IPS-15b (cell line): ENCODE data around the gene CDH13.

Experiments used
- H3K27me3 ChIP-seq: one replicate; pipeline ENCODE4 v1.6.1; 2013; ENCODE audit warnings: low read length; ENCODE audit not compliant: control insufficient read depth, insufficient read depth
- H3K36me3 ChIP-seq: one replicate; pipeline ENCODE4 v1.6.1; 2013; ENCODE audit warnings: low read length; ENCODE audit not compliant: control insufficient read depth, insufficient read depth
- H3K4me1 ChIP-seq: one replicate; pipeline ENCODE4 v1.6.1; 2013; ENCODE audit warnings: mild to moderate bottlenecking, low read length; ENCODE audit not compliant: control insufficient read depth, insufficient read depth
- H3K4me3 ChIP-seq: one replicate; pipeline ENCODE4 v1.5.1; 2013; ENCODE audit warnings: low read depth, low read length
- H3K9ac ChIP-seq: one replicate; pipeline ENCODE4 v1.6.1; 2013; ENCODE audit warnings: low read depth, mild to moderate bottlenecking, low read length
- H3K9me3 ChIP-seq: one replicate; pipeline ENCODE4 v1.6.1; 2013; ENCODE audit warnings: mild to moderate bottlenecking, low read length; ENCODE audit not compliant: control insufficient read depth, insufficient read depth

The CDH13 gene

DNA sequence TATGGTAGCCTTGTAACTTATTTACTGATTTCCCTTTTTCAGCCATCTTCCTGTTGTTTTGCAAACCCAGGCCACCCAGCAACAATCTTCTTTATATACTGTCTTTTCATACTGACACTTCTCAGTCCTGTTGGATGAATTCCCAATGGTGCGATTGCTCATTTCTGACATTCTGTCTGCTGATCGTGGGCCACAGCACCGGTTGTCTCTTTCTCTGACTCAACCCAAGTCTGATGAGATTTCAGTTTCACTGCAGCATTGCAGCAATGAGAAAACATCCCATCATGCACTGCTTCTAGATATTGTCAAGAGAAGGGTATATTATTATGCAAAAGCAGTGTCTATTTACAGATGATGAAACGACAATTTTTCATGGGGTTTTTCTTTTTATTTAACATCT is 831.8 kb downstream of the CDH13 start:
- no peaks in the 10 kb centered on the region for H3K9me3 ChIP-seq
- H3K27me3 ChIP-seq, result no peaks in the 10 kb centered on the region
- no peak overlapping the region for H3K4me3 ChIP-seq

DNA sequence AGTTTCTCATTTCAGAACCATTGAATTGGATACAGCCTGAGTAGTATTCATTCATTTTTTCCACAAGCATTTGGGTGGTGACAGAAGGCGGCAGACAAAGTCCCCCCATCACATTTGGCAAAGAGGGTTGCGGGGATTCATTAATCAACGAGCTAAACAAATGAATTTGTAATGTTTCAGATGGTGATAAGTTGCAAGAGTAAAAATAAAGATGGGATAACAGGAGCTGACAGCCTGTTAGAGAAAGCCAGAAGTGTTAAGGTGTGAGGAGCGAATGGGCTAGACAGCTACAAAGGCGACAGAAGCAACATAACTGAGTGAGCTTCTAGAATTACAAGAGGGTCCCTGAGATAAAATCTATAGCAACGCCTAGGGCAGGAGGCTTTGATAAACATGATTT is 838.2 kb downstream of the CDH13 start:
- Histone ChIP-seq H3K9ac (no peak overlapping the region), H3K27me3 (no peaks in the 10 kb centered on the region), H3K9me3 (no peaks in the 10 kb centered on the region), H3K36me3 (no peaks in the 10 kb centered on the region), H3K4me3 (no peak overlapping the region), H3K4me1 (no peaks in the 10 kb centered on the region)

More for the DNA sequence above, 831.8 kb downstream of the CDH13 start:
- no peak overlapping the region for H3K9ac ChIP-seq
- no peaks in the 10 kb centered on the region for H3K36me3 ChIP-seq
- no peaks in the 10 kb centered on the region for H3K4me1 ChIP-seq

DNA sequence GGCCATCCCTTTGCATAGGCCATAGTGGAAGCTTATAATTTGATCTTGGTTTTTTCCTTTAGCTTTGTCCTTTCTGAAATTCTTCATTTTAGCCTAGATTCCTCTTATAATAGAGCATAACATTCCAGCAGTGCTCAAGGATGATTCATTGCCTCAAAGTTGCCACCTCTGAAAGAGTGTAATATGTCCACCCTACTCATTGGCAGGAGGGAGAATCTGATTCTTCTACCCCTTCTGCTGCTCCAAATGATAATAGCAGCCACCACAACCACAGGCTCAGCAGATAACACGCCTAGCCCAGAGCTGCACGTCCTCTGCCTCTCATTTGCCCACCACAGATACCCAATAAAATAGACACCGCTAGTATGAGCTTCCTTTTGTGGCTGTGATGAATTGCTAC is 843.6 kb downstream of the CDH13 start:
- Histone ChIP-seq H3K4me3 (no peak overlapping the region), H3K36me3 (no peaks in the 10 kb centered on the region), H3K9ac (no peak overlapping the region), H3K4me1 (no peaks in the 10 kb centered on the region), H3K27me3 (no peaks in the 10 kb centered on the region), H3K9me3 (no peaks in the 10 kb centered on the region)

DNA sequence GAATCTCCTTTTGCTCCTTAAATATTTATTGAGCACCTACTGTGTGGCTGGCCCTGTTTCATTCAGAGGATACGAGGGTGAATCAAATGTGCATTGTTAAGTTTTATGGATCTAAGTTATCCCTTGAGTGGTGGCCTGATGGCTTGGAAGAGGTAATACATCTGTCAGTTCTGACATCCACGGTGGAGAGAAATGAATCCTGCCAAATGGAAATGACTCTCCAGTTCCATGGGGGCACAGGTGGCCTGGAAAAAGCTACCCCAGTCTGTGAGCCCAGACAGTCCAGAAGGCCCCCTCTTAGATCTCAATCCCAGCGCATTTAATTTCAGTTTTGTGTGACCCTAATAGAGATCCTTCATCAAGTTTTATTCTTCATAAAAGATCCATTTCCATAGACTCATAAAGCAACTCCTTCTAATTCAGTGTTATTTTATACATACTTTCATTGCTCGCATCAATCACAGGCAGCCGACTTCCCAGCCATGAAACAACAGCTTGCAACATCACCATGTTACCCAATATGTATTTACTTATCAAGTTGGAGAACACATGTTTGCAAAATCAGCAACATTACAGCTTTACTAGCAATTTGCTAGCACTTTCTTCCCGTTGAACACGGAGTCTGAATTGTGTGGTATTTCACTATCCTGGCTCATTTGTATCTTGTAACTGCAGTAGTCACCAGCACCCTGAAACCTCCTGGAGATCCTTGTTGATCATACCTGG is 846.2 kb downstream of the CDH13 start:
- Histone ChIP-seq H3K9ac (no peak overlapping the region), H3K36me3 (no peaks in the 10 kb centered on the region), H3K9me3 (no peaks in the 10 kb centered on the region), H3K4me3 (no peak overlapping the region), H3K4me1 (no peaks in the 10 kb centered on the region), H3K27me3 (no peaks in the 10 kb centered on the region)

DNA sequence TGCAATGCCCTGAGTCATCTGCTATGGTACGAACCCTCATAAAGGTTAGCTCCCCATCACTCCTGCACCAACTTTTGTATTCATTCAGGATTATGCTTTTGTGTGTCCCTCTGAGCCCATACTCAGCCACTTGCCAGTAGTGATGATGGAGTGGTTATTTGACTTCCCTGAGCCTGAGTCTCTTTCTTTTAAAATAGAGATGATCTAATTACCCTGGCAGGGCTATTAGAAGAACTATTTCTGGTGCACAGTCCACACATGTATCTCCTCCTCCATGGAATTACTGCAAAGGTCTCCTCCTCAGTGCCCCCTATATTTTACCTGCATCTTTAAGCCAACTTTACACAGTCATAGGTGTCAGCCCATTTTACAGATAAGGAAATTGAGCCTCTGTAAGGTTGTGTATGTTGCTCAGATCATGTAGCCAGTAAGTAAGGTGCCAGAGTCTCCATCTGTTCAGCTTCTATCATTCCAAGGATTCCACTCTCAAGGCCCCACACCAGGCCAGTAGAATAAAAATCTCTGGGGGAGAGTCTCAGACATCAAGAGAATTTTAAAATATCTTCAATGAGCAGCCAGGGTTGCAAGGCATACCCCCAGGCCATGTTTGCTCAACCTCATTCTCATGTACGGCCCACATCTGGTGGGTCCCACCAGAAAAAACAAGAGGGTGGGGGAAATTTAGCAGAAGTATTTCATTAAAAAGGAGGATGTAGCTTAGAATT is 847.3 kb downstream of the CDH13 start:
- Histone ChIP-seq H3K9me3 (no peaks in the 10 kb centered on the region), H3K4me1 (no peaks in the 10 kb centered on the region), H3K4me3 (no peak overlapping the region), H3K36me3 (no peaks in the 10 kb centered on the region), H3K27me3 (no peaks in the 10 kb centered on the region), H3K9ac (no peak overlapping the region)

DNA sequence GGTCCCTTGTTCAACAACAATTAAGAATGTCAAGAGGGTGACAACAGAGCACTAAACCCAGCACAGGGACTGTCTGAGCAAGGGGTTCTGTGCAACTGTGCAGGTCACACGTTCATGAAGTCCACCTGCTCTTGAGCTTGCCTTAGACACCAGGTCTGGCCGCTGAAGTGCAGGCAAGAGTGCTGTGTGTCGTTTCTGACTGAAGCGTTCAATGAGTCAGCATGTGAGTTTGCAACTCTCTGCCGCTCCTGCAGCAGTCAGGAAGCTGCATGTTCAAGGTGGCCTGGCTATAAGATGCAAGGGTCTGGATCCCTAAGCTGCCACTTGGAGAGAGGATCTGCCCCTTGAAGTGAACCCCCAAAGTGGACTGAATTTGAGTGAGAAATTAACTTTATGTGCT is 848.3 kb downstream of the CDH13 start:
- no peak overlapping the region for H3K9ac ChIP-seq
- H3K27me3 ChIP-seq, result no peaks in the 10 kb centered on the region

DNA sequence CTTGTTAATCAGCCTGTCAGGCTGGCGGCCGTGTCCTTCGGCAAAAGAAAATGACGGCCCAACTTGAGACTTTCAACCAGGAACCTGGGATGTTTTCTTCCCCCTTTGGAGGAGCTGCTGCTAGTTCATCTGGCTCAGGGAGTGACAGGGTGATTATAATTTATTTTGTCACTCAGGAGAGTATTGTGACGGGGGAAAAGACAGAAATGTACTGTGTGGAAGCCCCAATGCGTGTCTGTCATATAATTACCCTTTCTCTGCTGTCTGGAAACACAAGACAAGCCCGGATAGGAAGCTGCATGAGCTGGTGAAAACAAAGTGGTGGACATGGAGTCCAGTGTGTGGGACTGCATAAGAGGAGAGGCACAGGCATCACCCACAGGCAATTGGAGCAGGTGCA is 854.8 kb downstream of the CDH13 start:
- H3K9me3 ChIP-seq, result no peaks in the 10 kb centered on the region
- H3K4me1 ChIP-seq, result no peaks in the 10 kb centered on the region
- H3K27me3 ChIP-seq, result no peaks in the 10 kb centered on the region
- no peaks in the 10 kb centered on the region for H3K36me3 ChIP-seq
- no peak overlapping the region for H3K4me3 ChIP-seq
- H3K9ac ChIP-seq, result no peak overlapping the region

More for the DNA sequence above, 848.3 kb downstream of the CDH13 start:
- no peak overlapping the region for H3K4me3 ChIP-seq
- no peaks in the 10 kb centered on the region for H3K36me3 ChIP-seq
- no peaks in the 10 kb centered on the region for H3K4me1 ChIP-seq
- H3K9me3 ChIP-seq, result no peaks in the 10 kb centered on the region

DNA sequence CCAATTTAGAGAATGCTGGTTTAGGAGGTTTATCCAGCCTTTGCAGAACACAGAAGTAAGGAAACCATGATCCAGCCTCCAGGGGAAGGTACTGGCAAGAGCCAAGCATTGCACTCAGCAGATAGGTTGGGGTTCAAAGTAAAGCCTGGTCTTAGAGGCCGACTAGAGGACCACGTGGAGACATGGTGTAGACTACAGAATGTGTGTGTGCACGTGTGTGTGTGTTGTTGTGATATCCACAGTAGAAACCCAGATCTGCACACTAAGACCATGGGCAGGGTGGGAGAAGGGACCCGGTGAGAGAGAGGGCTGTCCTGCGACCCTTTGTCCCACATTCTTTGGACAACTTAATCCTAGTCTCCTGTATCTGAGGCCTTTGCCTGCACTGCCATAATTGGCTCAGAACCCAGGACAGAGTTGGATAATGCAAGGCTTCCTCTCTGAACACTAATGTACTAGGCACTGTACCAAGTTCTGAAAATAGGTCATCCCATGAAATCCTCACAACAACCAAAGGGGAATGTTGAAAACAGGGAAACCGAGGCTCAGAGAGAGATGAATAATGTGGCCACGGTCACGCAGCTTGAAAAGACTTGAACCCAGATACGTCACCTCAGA is 855.9 kb downstream of the CDH13 start:
- no peak overlapping the region for H3K4me3 ChIP-seq
- no peaks in the 10 kb centered on the region for H3K4me1 ChIP-seq
- no peaks in the 10 kb centered on the region for H3K9me3 ChIP-seq
- H3K36me3 ChIP-seq, result no peaks in the 10 kb centered on the region
- H3K27me3 ChIP-seq, result no peaks in the 10 kb centered on the region
- H3K9ac ChIP-seq, result no peak overlapping the region

DNA sequence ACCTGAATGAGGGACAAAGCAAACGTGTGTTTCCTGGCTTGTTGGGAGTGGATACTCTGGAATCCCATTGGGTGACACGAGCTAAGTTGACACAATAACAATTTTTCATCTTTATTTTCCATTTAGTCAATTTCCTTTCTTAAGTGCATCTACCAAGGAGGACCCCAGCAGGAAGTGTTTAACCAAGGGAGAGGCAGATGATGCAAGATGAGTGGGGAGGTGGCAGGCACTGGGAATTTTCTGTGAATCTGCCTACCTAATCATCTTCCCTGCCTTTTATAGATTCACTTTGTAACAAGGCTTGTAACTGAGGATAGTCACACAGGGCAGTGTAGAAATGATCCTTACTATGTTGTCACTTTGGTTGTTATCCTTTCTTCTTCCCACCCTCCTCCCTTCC is 863.3 kb downstream of the CDH13 start:
- H3K4me1 ChIP-seq, result no peaks in the 10 kb centered on the region
- no peak overlapping the region for H3K4me3 ChIP-seq
- H3K36me3 ChIP-seq, result no peaks in the 10 kb centered on the region
- H3K9ac ChIP-seq, result no peak overlapping the region
- H3K27me3 ChIP-seq, result no peaks in the 10 kb centered on the region
- no peaks in the 10 kb centered on the region for H3K9me3 ChIP-seq

DNA sequence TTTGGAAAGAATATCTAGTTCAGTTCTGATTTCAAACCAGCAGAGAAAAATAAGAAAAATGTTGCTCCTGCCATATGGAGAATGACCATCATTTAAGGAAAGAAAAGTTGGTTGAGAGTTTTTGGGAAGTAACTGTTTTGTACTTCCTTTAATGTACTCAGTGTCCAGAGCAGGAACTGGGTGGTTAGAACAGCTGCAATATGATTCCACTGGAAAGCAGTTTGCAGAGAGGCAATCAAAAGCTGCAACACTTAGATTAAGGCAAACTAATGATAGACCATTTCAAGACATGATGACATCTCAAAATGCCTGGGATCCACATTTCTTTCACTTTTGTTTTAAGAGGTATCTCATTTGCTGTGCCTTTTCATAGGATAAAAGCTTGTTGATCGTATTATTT is 867.7 kb downstream of the CDH13 start:
- no peak overlapping the region for H3K4me3 ChIP-seq
- no peak overlapping the region for H3K9ac ChIP-seq
- no peaks in the 10 kb centered on the region for H3K4me1 ChIP-seq
- no peaks in the 10 kb centered on the region for H3K36me3 ChIP-seq
- H3K27me3 ChIP-seq, result no peaks in the 10 kb centered on the region
- H3K9me3 ChIP-seq, result no peaks in the 10 kb centered on the region

DNA sequence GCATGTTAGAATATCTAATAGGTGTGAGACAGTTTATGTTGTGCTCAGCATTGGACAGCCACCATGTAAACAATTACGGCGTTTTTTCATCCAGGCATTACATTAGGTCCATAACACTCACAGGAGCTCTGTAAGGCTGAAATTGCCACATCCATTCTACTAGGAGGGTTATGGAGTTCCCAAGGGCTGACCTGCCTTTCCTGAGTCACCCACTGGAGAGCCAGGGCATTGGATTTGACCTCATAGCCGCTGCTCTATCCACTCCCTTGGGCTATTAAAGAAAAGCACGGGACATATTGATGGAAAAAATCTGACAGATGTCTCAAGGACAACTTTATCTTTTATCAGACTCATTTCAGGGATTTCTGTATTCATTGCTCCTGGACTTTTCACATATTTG is 874.7 kb downstream of the CDH13 start:
- H3K27me3 ChIP-seq, result no peaks in the 10 kb centered on the region
- H3K9me3 ChIP-seq, result no peaks in the 10 kb centered on the region
- no peak overlapping the region for H3K4me3 ChIP-seq
- no peaks in the 10 kb centered on the region for H3K4me1 ChIP-seq
- no peak overlapping the region for H3K9ac ChIP-seq
- no peaks in the 10 kb centered on the region for H3K36me3 ChIP-seq

DNA sequence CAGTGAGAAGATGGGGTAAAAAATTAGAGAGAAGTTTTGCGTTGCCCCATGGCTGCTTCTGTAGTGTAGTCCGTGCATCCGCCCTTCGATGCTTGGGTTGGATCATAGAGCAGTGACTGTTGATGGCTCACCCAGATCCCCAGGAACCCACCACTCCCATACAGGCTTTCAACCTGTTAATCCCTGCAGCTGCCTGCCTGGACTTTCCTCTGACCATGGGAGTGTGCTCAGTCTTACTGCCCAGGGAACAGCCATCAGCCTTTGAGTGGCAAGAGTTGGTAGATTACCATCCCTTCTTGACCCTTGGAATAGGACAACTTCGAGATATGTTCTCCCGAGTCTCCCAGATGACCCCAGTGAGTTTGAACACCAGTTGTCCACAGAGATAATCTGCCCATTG is 881.5 kb downstream of the CDH13 start:
- Histone ChIP-seq H3K4me3 (no peak overlapping the region), H3K9me3 (no peaks in the 10 kb centered on the region), H3K4me1 (no peaks in the 10 kb centered on the region), H3K27me3 (no peaks in the 10 kb centered on the region), H3K9ac (no peak overlapping the region), H3K36me3 (no peaks in the 10 kb centered on the region)
